Measurements from ENCODE around the gene CAB39. TPM values are rescaled to one million over a fixed set of nuclear protein-coding genes. Genes with fewer than 3 reads are reported as not detected.
A peak's percentile ranks its signal among the peaks of the same experiment; 100 is the strongest.

CAB39 gene
- total RNA-seq, 1 donor, result 53.2 TPM

GRCh38 chr2:230825354-230825753 is 112.7 kb downstream of the CAB39 start:
- no peaks in the 10 kb centered on the region for H3K79me2 ChIP-seq (ENCODE audit: insufficient read depth, low read length)
- H2AFZ ChIP-seq (ENCODE audit: low read length), result no peak overlapping the region
- peaks cover 3% of the 10 kb centered on the region for H4K20me1 ChIP-seq (ENCODE audit: insufficient read depth, low read length)
- no peaks in the 10 kb centered on the region for H3K36me3 ChIP-seq (ENCODE audit: insufficient read depth, low read length)
- DNase-seq (ENCODE audit: insufficient read length, low spot score, missing footprints), result no peak
- H3K27me3 ChIP-seq (ENCODE audit: insufficient read depth, low read length), result peaks cover 25% of the 10 kb centered on the region
- peaks cover 4% of the 10 kb centered on the region for H3K9me3 ChIP-seq (ENCODE audit: low read depth, low read length)
- H3K4me1 ChIP-seq (ENCODE audit: insufficient read depth, low read length), result no peaks in the 10 kb centered on the region
- no peak overlapping the region for H3K4me2 ChIP-seq (ENCODE audit: insufficient read depth, low read length)
- no peak overlapping the region for H3K27ac ChIP-seq (ENCODE audit: low read depth, low read length)
- no peak overlapping the region for H3K4me3 ChIP-seq (ENCODE audit: insufficient read depth, low read length)
- no peak for TF ChIP-seq CTCF (IDR thresholded peaks at IDR 0.05; ENCODE audit: extremely low read depth, low read depth, low read length)

- Histone ChIP-seq H4K20me1 (ENCODE audit: insufficient read depth, low read length) (peaks cover 3% of the 10 kb centered on the region), H3K27ac (ENCODE audit: low read depth, low read length) (no peak overlapping the region), H3K4me2 (ENCODE audit: insufficient read depth, low read length) (peak overlapping the region; percentile 48), H3K4me1 (ENCODE audit: insufficient read depth, low read length) (no peaks in the 10 kb centered on the region), H3K36me3 (ENCODE audit: insufficient read depth, low read length) (no peaks in the 10 kb centered on the region), H3K9me3 (ENCODE audit: low read depth, low read length) (peaks cover 4% of the 10 kb centered on the region), H3K79me2 (ENCODE audit: insufficient read depth, low read length) (no peaks in the 10 kb centered on the region), H2AFZ (ENCODE audit: low read length) (no peak overlapping the region), H3K27me3 (ENCODE audit: insufficient read depth, low read length) (peaks cover 42% of the 10 kb centered on the region), H3K4me3 (ENCODE audit: insufficient read depth, low read length) (peak overlapping the region; percentile 37)
- no peak for TF ChIP-seq CTCF (IDR thresholded peaks at IDR 0.05; ENCODE audit: extremely low read depth, low read depth, low read length)
- no peak for DNase-seq (ENCODE audit: insufficient read length, low spot score, missing footprints)
Measured at GRCh38 chr2:230827774-230828271, 115.2 kb downstream of the CAB39 start.

GRCh38 chr2:230828272-230828961 is 115.8 kb downstream of the CAB39 start:
- no peak for DNase-seq (ENCODE audit: insufficient read length, low spot score, missing footprints)
- Histone ChIP-seq H3K27me3 (ENCODE audit: insufficient read depth, low read length) (peaks cover 42% of the 10 kb centered on the region), H3K4me3 (ENCODE audit: insufficient read depth, low read length) (peak overlapping the region; percentile 37), H3K4me1 (ENCODE audit: insufficient read depth, low read length) (no peaks in the 10 kb centered on the region), H3K27ac (ENCODE audit: low read depth, low read length) (no peak overlapping the region), H3K36me3 (ENCODE audit: insufficient read depth, low read length) (no peaks in the 10 kb centered on the region), H3K79me2 (ENCODE audit: insufficient read depth, low read length) (no peaks in the 10 kb centered on the region), H3K9me3 (ENCODE audit: low read depth, low read length) (peaks cover 4% of the 10 kb centered on the region), H3K4me2 (ENCODE audit: insufficient read depth, low read length) (peak overlapping the region; percentile 48), H2AFZ (ENCODE audit: low read length) (no peak overlapping the region), H4K20me1 (ENCODE audit: insufficient read depth, low read length) (peaks cover 3% of the 10 kb centered on the region)
- TF ChIP-seq CTCF (IDR thresholded peaks at IDR 0.05; ENCODE audit: extremely low read depth, low read depth, low read length), result no peak

- no peak overlapping the region for H3K4me2 ChIP-seq (ENCODE audit: insufficient read depth, low read length)
- H4K20me1 ChIP-seq (ENCODE audit: insufficient read depth, low read length), result no peaks in the 10 kb centered on the region
- H2AFZ ChIP-seq (ENCODE audit: low read length), result no peak overlapping the region
- no peak for DNase-seq (ENCODE audit: insufficient read length, low spot score, missing footprints)
- no peaks in the 10 kb centered on the region for H3K4me1 ChIP-seq (ENCODE audit: insufficient read depth, low read length)
- H3K4me3 ChIP-seq (ENCODE audit: insufficient read depth, low read length), result no peak overlapping the region
- H3K36me3 ChIP-seq (ENCODE audit: insufficient read depth, low read length), result no peaks in the 10 kb centered on the region
- TF ChIP-seq CTCF (IDR thresholded peaks at IDR 0.05; ENCODE audit: extremely low read depth, low read depth, low read length), result no peak
- no peak overlapping the region for H3K27ac ChIP-seq (ENCODE audit: low read depth, low read length)
- no peaks in the 10 kb centered on the region for H3K79me2 ChIP-seq (ENCODE audit: insufficient read depth, low read length)
- H3K27me3 ChIP-seq (ENCODE audit: insufficient read depth, low read length), result peaks cover 42% of the 10 kb centered on the region
- H3K9me3 ChIP-seq (ENCODE audit: low read depth, low read length), result peaks cover 4% of the 10 kb centered on the region
Measured at GRCh38 chr2:230829293-230829692, 116.7 kb downstream of the CAB39 start.

Data from osteoblast (primary cell).